PC-3 (cell line): Measurements from ENCODE around the gene MFN1. TPM values are rescaled to one million over a fixed set of nuclear protein-coding genes. Genes with fewer than 3 reads are reported as not detected.
A peak's percentile ranks its signal among the peaks of the same experiment; 100 is the strongest.

Source experiments
- ATAC-seq: fragments of 200-7000 bp; cut with Tn5 transposase; 2 replicates; pipeline ENCODE4 v1.9.1; 2020; ENCODE audit warnings: mild to moderate bottlenecking, moderate library complexity
- BruUV-seq: library from RNA; stranded (reverse); fragments of 400-500 nt; replicated peaks from 2 replicates; lab custom pipeline; 2021; lab: Mats Ljungman, UMichigan
- CTCF ChIA-PET: fragments of 300-600 bp; sonication (Branson Sonifier 250); formaldehyde crosslinking; loops from one replicate; lab custom pipeline; 2022; ENCODE audit warnings: antibody characterized with exemption; lab: Charles Lee
- POLR2A ChIA-PET: fragments of 300-600 bp; sonication (Branson Sonifier 250); formaldehyde crosslinking; loops from one replicate; lab custom pipeline; 2022; ENCODE audit warnings: antibody characterized with exemption; ENCODE audit not compliant: unreplicated experiment; lab: Charles Lee
- DNase-seq: peaks from one replicate; pipeline ENCODE4 v3.0.0-alpha.2; 2015
- H2AFZ ChIP-seq: fragments of 300-600 bp; sonication (generic); 2 replicates; pipeline ENCODE4 v1.6.0; 2016; ENCODE audit warnings: antibody characterized with exemption, low read length
- H3F3A ChIP-seq: fragments of 300-600 bp; sonication (generic); one replicate; pipeline ENCODE4 v1.6.0; 2017; ENCODE audit warnings: antibody characterized with exemption, low read length, control low read depth, mild to moderate bottlenecking; ENCODE audit not compliant: unreplicated experiment
- H3K27ac ChIP-seq: fragments of 300-600 bp; sonication (generic); 2 replicates; pipeline ENCODE4 v1.5.1; 2016; ENCODE audit warnings: mild to moderate bottlenecking, low read length
- H3K27me3 ChIP-seq: fragments of 300-600 bp; sonication (generic); 2 replicates; pipeline ENCODE4 v1.6.1; 2016; ENCODE audit warnings: low read length, mixed read lengths
- H3K36me3 ChIP-seq: fragments of 300-600 bp; sonication (generic); 2 replicates; pipeline ENCODE4 v1.6.1; 2016; ENCODE audit warnings: low read depth, mixed run types, low read length, mixed read lengths
- H3K4me1 ChIP-seq: fragments of 300-600 bp; sonication (generic); 2 replicates; pipeline ENCODE4 v1.5.1; 2016; ENCODE audit warnings: low read length; ENCODE audit not compliant: insufficient read depth
- H3K4me2 ChIP-seq: fragments of 300-600 bp; sonication (generic); 2 replicates; pipeline ENCODE4 v1.6.0; 2016; ENCODE audit warnings: low read length
- H3K4me3 ChIP-seq: fragments of 300-600 bp; sonication (generic); 2 replicates; pipeline ENCODE4 v1.5.1; 2016; ENCODE audit warnings: mild to moderate bottlenecking, low read length, mixed read lengths
- H3K79me2 ChIP-seq: fragments of 300-600 bp; sonication (generic); 2 replicates; pipeline ENCODE4 v1.6.1; 2017; ENCODE audit warnings: low read length, mixed read lengths
- H3K9ac ChIP-seq: fragments of 300-600 bp; sonication (generic); 2 replicates; pipeline ENCODE4 v1.6.0; 2016; ENCODE audit warnings: mild to moderate bottlenecking, low read length
- H3K9me2 ChIP-seq: fragments of 300-600 bp; sonication (generic); replicated peaks from 2 replicates; pipeline ENCODE4 v1.6.1; 2016; ENCODE audit warnings: mixed run types, low read length, mixed read lengths
- H3K9me3 ChIP-seq: fragments of 300-600 bp; sonication (generic); 2 replicates; pipeline ENCODE4 v1.6.1; 2016; ENCODE audit warnings: low read length, mixed read lengths
- H4K20me1 ChIP-seq: fragments of 300-600 bp; sonication (generic); 2 replicates; pipeline ENCODE4 v1.6.1; 2016; ENCODE audit warnings: low read length, mixed read lengths
- CTCF ChIP-seq: fragments of 300-600 bp; sonication (generic); conservative IDR thresholded peaks from 2 replicates; pipeline ENCODE4 v1.5.1; 2017; ENCODE audit warnings: antibody characterized with exemption, low read depth, mild to moderate bottlenecking, low read length
- EZH2 ChIP-seq: fragments of 300-600 bp; sonication (generic); IDR thresholded peaks from one replicate; pipeline ENCODE4 v1.6.1; 2017; ENCODE audit warnings: antibody characterized with exemption, mild to moderate bottlenecking, low read length; ENCODE audit not compliant: unreplicated experiment
- EZH2phosphoT487 ChIP-seq: fragments of 300-600 bp; sonication (generic); IDR thresholded peaks from 2 replicates; pipeline ENCODE4 v1.6.1; 2018; ENCODE audit warnings: mild to moderate bottlenecking, antibody characterized with exemption, low read length, borderline replicate concordance
- intact Hi-C: fragments of 100-400 bp; cut with micrococcal nuclease; formaldehyde crosslinking; loops from 2 replicates; pipeline ENCODE4 v1.9.0; 2023
- total RNA-seq: library from RNA; depleted of rRNA; stranded (reverse); fragments of >200 nt; gene quantifications from 2 replicates; pipeline ENCODE4 v1.2.3, GENCODE V29; 2014

The MFN1 gene
- total RNA-seq, 1 experiment from 2014 or later, result 42.8 TPM

DNA sequence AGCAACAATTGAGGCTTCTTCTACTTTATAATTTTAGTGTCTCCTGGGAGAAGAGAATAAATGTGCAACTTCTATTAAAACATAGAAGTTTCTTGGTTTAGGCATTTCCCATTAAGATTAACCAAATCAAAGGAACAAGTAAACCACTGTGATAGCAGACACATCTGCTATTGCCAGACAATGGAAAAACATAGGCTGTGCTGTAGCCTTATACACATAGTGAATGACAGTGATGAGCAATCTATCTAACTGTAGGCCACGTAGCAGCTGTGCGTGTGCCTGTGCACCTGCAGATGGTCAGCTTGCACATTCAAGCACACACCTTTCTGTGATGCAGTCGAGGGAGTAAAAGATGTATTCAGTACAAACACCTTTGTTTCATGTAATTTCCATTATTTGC is 71.1 kb downstream of the MFN1 start:
- POLR2A ChIA-PET, result no interaction called here
- no TSS peak for BruUV-seq
- no peaks in the 10 kb centered on the region for H3K36me3 ChIP-seq

GRCh38 chr3:179421500-179421899 is 74.0 kb downstream of the MFN1 start:
- intact Hi-C loops, result loop anchor here (1.0 kb wide), 1 partner anchor 137 kb away; no protein-coding TSS in a partner anchor
- H3K36me3 ChIP-seq, result no peaks in the 10 kb centered on the region
- no peaks in the 10 kb centered on the region for H3K27me3 ChIP-seq
- H3K9me2 ChIP-seq, result no peaks in the 10 kb centered on the region
- ATAC-seq, result peak; percentile 42; the same call in 1 of the 2 replicates
- no peaks in the 10 kb centered on the region for H3K4me1 ChIP-seq
- no TSS peak for BruUV-seq
- H3K27ac ChIP-seq, result no peak overlapping the region
- H3K9me3 ChIP-seq, result no peaks in the 10 kb centered on the region
- ChIA-PET CTCF (no interaction called here), POLR2A (no interaction called here)
- H3F3A ChIP-seq, result no peaks in the 10 kb centered on the region
- H2AFZ ChIP-seq, result no peak overlapping the region
- no peak overlapping the region for H3K9ac ChIP-seq
- no peaks in the 10 kb centered on the region for H4K20me1 ChIP-seq
- H3K4me2 ChIP-seq, result no peak overlapping the region
- TF ChIP-seq EZH2 (no peak), CTCF (peak; percentile 45; the same call in 1 of the 2 replicates), EZH2phosphoT487 (no peak)
- H3K79me2 ChIP-seq, result no peaks in the 10 kb centered on the region
- no peak overlapping the region for H3K4me3 ChIP-seq
- DNase-seq, result no peak

More for the DNA sequence above, 71.1 kb downstream of the MFN1 start:
- Histone ChIP-seq H3K79me2 (no peaks in the 10 kb centered on the region), H4K20me1 (no peaks in the 10 kb centered on the region), H3K27ac (no peak overlapping the region), H3K4me1 (no peaks in the 10 kb centered on the region), H3K9me2 (no peaks in the 10 kb centered on the region), H3K9me3 (no peaks in the 10 kb centered on the region), H3K4me2 (no peak overlapping the region), H3K4me3 (no peak overlapping the region), H3F3A (no peaks in the 10 kb centered on the region), H2AFZ (no peak overlapping the region), H3K27me3 (no peaks in the 10 kb centered on the region), H3K9ac (no peak overlapping the region)
- TF ChIP-seq CTCF, result no peak
- ATAC-seq, result no peak
- DNase-seq, result no peak
- CTCF ChIA-PET, result no interaction called here
- intact Hi-C loops, result no loop called here

DNA sequence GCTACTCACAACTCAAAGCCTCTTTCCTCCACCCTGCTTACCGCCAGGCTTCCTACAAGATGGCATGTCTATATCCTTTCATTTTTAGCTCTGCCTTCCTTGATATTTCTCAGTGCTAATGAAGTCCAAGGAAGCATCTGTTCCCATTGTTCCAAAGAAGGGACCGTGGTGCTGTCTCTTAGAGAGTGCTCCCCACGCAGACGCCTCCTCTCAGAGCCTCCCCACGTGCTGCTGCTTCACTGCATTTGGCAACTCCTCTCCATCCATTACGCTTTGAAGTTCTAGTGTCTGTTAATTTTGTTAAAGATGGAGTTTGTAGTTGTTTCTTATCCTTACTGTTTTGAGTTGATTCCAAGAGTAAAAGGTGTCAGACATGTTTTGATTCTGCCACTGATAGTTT is 77.6 kb downstream of the MFN1 start:
- no peaks in the 10 kb centered on the region for H3K9me2 ChIP-seq
- H3K9ac ChIP-seq, result no peak overlapping the region
- no peaks in the 10 kb centered on the region for H3K4me1 ChIP-seq
- BruUV-seq, result no TSS peak
- DNase-seq (no peak), ATAC-seq (no peak)
- ChIA-PET POLR2A (no interaction called here), CTCF (no interaction called here)
- H3K4me2 ChIP-seq, result no peak overlapping the region
- no peaks in the 10 kb centered on the region for H3K36me3 ChIP-seq
- H3K27me3 ChIP-seq, result no peaks in the 10 kb centered on the region
- no peak overlapping the region for H2AFZ ChIP-seq
- H3F3A ChIP-seq, result no peaks in the 10 kb centered on the region
- intact Hi-C loops, result no loop called here
- no peak overlapping the region for H3K27ac ChIP-seq
- H3K79me2 ChIP-seq, result no peaks in the 10 kb centered on the region
- H3K4me3 ChIP-seq, result no peak overlapping the region
- no peaks in the 10 kb centered on the region for H3K9me3 ChIP-seq
- H4K20me1 ChIP-seq, result no peaks in the 10 kb centered on the region
- no peak for TF ChIP-seq CTCF
- TF ChIP-seq EZH2phosphoT487, result no peak
- no peak for TF ChIP-seq EZH2
